Liver (tissue), 9 donors: ENCODE measurements around the gene RAB2B. TPM values are rescaled to one million over a fixed set of nuclear protein-coding genes. Genes with fewer than 3 reads are reported as not detected.

Experiments
- DNase-seq: peaks from one replicate; pipeline ENCODE4 v3.0.0-alpha.2; 2017; ENCODE audit warnings: low spot score
- H3K27ac ChIP-seq, 2 donors: one replicate each; pipeline ENCODE4 v1.7.0; 2013; ENCODE audit warnings: inconsistent platforms in 2 of 2, low read length in 2 of 2, control low read depth in 1 of 2, low read depth in 1 of 2, mild to moderate bottlenecking in 1 of 2
- H3K27me3 ChIP-seq, 4 donors: one replicate each; pipeline versions ENCODE4 v1.6.1 to v1.7.0; 2013; ENCODE audit warnings: low read length in 3 of 4, inconsistent platforms in 1 of 4, mild to moderate bottlenecking in 1 of 4, moderate library complexity in 1 of 4; ENCODE audit not compliant: control insufficient read depth in 4 of 4, insufficient read depth in 4 of 4
- H3K36me3 ChIP-seq, 4 donors: one replicate each; pipeline versions ENCODE4 v1.6.1 to v1.7.0; 2013; ENCODE audit warnings: low read length in 3 of 4, mild to moderate bottlenecking in 3 of 4, low read depth in 1 of 4, moderate library complexity in 1 of 4; ENCODE audit not compliant: control insufficient read depth in 4 of 4, insufficient read depth in 3 of 4
- H3K4me1 ChIP-seq, 4 donors: one replicate each; pipeline versions ENCODE4 v1.6.1 to v1.7.0; 2013; ENCODE audit warnings: low read length in 3 of 4, mild to moderate bottlenecking in 3 of 4, moderate library complexity in 1 of 4; ENCODE audit not compliant: control insufficient read depth in 4 of 4, insufficient read depth in 4 of 4
- H3K4me3 ChIP-seq, 3 donors: one replicate each; pipeline versions ENCODE4 v1.6.1 to v1.7.0; 2013; ENCODE audit warnings: low read length in 3 of 3, control low read depth in 1 of 3, low read depth in 1 of 3, mild to moderate bottlenecking in 1 of 3
- H3K9ac ChIP-seq, 2 donors: one replicate each; pipeline ENCODE4 v1.7.0; 2013; ENCODE audit warnings: low read length in 2 of 2, mild to moderate bottlenecking in 2 of 2, moderate library complexity in 2 of 2, control low read depth in 1 of 2, low read depth in 1 of 2
- H3K9me3 ChIP-seq, 4 donors: one replicate each; pipeline versions ENCODE4 v1.6.1 to v1.7.0; 2013; ENCODE audit warnings: low read length in 3 of 4; ENCODE audit not compliant: control insufficient read depth in 4 of 4
- ATF3 ChIP-seq: IDR thresholded peaks from 2 replicates; pipeline ENCODE4 v1.6.1; 2016; ENCODE audit warnings: antibody characterized with exemption
- EGR1 ChIP-seq, 2 donors: IDR thresholded peaks; 2 replicates each; pipeline ENCODE4 v1.6.1; 2016 to 2018; ENCODE audit warnings: antibody characterized with exemption in 2 of 2, low read depth in 2 of 2
- FOXA1 ChIP-seq: IDR thresholded peaks from 2 replicates; pipeline ENCODE4 v1.6.1; 2016; ENCODE audit warnings: antibody characterized with exemption
- FOXA2 ChIP-seq: IDR thresholded peaks from 2 replicates; pipeline ENCODE4 v1.6.1; 2016; ENCODE audit warnings: antibody characterized with exemption
- GABPA ChIP-seq, 2 donors: IDR thresholded peaks in 1 of 2; conservative IDR thresholded peaks in 1 of 2; 2 replicates each; pipeline ENCODE4 v1.6.1; 2016; ENCODE audit warnings: antibody characterized with exemption in 2 of 2, mild to moderate bottlenecking in 1 of 2, moderate library complexity in 1 of 2
- HNF4A ChIP-seq, 2 donors: conservative IDR thresholded peaks; 2 replicates each; pipeline ENCODE4 v1.6.1; 2016; ENCODE audit warnings: antibody characterized with exemption in 2 of 2, mild to moderate bottlenecking in 2 of 2
- HNF4G ChIP-seq: IDR thresholded peaks from 2 replicates; pipeline ENCODE4 v1.6.1; 2016; ENCODE audit warnings: antibody characterized with exemption
- MAX ChIP-seq: IDR thresholded peaks from 2 replicates; pipeline ENCODE4 v1.6.1; 2016; ENCODE audit warnings: antibody characterized with exemption
- NR2F2 ChIP-seq: IDR thresholded peaks from 2 replicates; pipeline ENCODE4 v1.6.1; 2016; ENCODE audit warnings: antibody characterized with exemption
- RAD21 ChIP-seq, 2 donors: IDR thresholded peaks; 2 replicates each; pipeline ENCODE4 v1.6.1; 2016; ENCODE audit warnings: antibody characterized with exemption in 2 of 2, mild to moderate bottlenecking in 2 of 2
- RXRA ChIP-seq, 2 donors: IDR thresholded peaks; 2 replicates each; pipeline ENCODE4 v1.6.1; 2017 to 2018; ENCODE audit warnings: antibody characterized with exemption in 2 of 2, mild to moderate bottlenecking in 1 of 2
- TAF1 ChIP-seq: conservative IDR thresholded peaks from 2 replicates; pipeline ENCODE4 v1.6.1; 2016; ENCODE audit warnings: antibody characterized with exemption, mild to moderate bottlenecking
- YY1 ChIP-seq: IDR thresholded peaks from 2 replicates; pipeline ENCODE4 v1.6.1; 2016; ENCODE audit warnings: antibody characterized with exemption, mild to moderate bottlenecking
- ZBTB33 ChIP-seq: IDR thresholded peaks from 2 replicates; pipeline ENCODE4 v1.6.1; 2016; ENCODE audit warnings: antibody characterized with exemption
- WGBS: extraction: QIAGEN DNeasy Blood & Tissue Kit; methylation state at CpG from one replicate; pipeline ENCODE4 v1.1.7; 2013; 5-methylcytosine and 5-hydroxymethylcytosine counted together
- polyA plus RNA-seq, 2 donors: library from polyadenylated mRNA; stranded (reverse) in 1 of 2; unstranded in 1 of 2; fragments of 200-250 nt in 1 of 2; fragments of >200 nt in 1 of 2; fragmentation: Nextera tagmentation in 1 of 2; extraction: Ambion mirVana in 1 of 2; gene quantifications; one replicate each; pipeline versions ENCODE4 v1.2.1 to v1.2.3, GENCODE V29; 2013 to 2015
- total RNA-seq, 2 donors: library from RNA; depleted of rRNA; stranded (reverse); fragments of >200 nt; gene quantifications; one replicate each; pipeline ENCODE4 v1.2.3, GENCODE V29; 2014
- TF ChIP-seq, protein P1 (sequence below): fragments of 150-350 bp; IDR thresholded peaks from 2 replicates; pipeline ENCODE4 v1.5.1; 2017; ENCODE audit warnings: improper control_type of control experiment, low read depth, low read length; ENCODE audit not compliant: missing input control
- TF ChIP-seq, protein P2 (sequence below): IDR thresholded peaks from 2 replicates; pipeline ENCODE4 v1.6.1; 2016; ENCODE audit warnings: antibody characterized with exemption, mild to moderate bottlenecking
- donor health status: healthy.
- donor health status: healthy.
- donor health status: healthy.
- donor health status: healthy.
- donor health status: healthy.

Gene RAB2B
- total and polyA plus RNA-seq, 4 donors, result 4.2 to 60.9 (median 10.4) TPM

DNA sequence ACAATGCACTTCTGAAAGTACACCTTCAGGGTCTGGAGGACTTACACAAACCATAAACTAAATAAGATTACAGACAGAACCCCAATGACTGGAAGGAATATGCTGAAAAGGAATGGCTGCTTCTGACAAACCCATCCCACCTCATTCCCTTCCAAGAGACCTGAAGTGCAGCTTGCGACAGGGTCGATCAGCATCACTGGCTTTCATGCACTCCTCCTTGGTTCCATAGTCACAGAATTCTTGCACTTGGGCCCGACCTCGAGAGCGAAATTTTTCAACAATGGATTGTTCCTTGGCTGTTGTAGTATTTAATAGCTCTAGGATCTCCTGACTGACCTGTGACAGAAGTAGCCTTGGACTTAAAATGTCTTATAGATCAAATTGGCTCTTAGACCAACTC lies 24.8 kb upstream of the RAB2B start:
- H3K27ac ChIP-seq, result no peak overlapping the region
- TF ChIP-seq YY1, result no peak
- no peak for TF ChIP-seq FOXA1
- TF ChIP-seq MAX, result no peak
- no peak for TF ChIP-seq RXRA (IDR thresholded peaks at IDR 0.05)
- TF ChIP-seq ZBTB33, result no peak
- no peak for TF ChIP-seq HNF4G
- no peak for TF ChIP-seq NR2F2
- no peak for TF ChIP-seq TAF1
- TF ChIP-seq ATF3, result no peak
- no peaks in the 10 kb centered on the region for H3K9me3 ChIP-seq
- H3K9ac ChIP-seq, result no peak overlapping the region
- H3K27me3 ChIP-seq, result no peaks in the 10 kb centered on the region
- DNase-seq, result no peak
- no peaks in the 10 kb centered on the region for H3K4me1 ChIP-seq
- H3K4me3 ChIP-seq, result no peak overlapping the region
- H3K36me3 ChIP-seq, result peaks cover 3 to 63% (median 41%) of the 10 kb centered on the region in 4 donors
- 96% methylated on average over 5 of the region's 5 CpGs for WGBS

GRCh38 chr14:21498540-21499526 lies 22.1 kb upstream of the RAB2B start:
- TF ChIP-seq, protein P1, sequence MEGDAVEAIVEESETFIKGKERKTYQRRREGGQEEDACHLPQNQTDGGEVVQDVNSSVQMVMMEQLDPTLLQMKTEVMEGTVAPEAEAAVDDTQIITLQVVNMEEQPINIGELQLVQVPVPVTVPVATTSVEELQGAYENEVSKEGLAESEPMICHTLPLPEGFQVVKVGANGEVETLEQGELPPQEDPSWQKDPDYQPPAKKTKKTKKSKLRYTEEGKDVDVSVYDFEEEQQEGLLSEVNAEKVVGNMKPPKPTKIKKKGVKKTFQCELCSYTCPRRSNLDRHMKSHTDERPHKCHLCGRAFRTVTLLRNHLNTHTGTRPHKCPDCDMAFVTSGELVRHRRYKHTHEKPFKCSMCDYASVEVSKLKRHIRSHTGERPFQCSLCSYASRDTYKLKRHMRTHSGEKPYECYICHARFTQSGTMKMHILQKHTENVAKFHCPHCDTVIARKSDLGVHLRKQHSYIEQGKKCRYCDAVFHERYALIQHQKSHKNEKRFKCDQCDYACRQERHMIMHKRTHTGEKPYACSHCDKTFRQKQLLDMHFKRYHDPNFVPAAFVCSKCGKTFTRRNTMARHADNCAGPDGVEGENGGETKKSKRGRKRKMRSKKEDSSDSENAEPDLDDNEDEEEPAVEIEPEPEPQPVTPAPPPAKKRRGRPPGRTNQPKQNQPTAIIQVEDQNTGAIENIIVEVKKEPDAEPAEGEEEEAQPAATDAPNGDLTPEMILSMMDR, result peak; percentile 39
- TF ChIP-seq RAD21 (IDR thresholded peaks at IDR 0.05) (peak; percentile 64 to 80), YY1 (no peak)
- no peak overlapping the region for H3K9ac ChIP-seq
- no peak overlapping the region for H3K4me3 ChIP-seq
- peaks cover 6 to 82% (median 58%) of the 10 kb centered on the region in 4 donors for H3K36me3 ChIP-seq
- 69% methylated on average over 5 of the region's 5 CpGs for WGBS
- no peaks in the 10 kb centered on the region for H3K4me1 ChIP-seq
- no peak overlapping the region for H3K27ac ChIP-seq
- H3K27me3 ChIP-seq, result no peaks in the 10 kb centered on the region
- DNase-seq, result no peak
- H3K9me3 ChIP-seq, result no peaks in the 10 kb centered on the region

GRCh38 chr14:21496453-21496852 lies 19.7 kb upstream of the RAB2B start:
- WGBS, result 92% methylated on average over 2 of the region's 2 CpGs
- no peak for DNase-seq
- no peak overlapping the region for H3K4me3 ChIP-seq
- H3K9ac ChIP-seq, result no peak overlapping the region
- H3K36me3 ChIP-seq, result peaks cover 7 to 79% (median 59%) of the 10 kb centered on the region in 4 donors
- H3K4me1 ChIP-seq, result no peaks in the 10 kb centered on the region
- no peak overlapping the region for H3K27ac ChIP-seq
- no peaks in the 10 kb centered on the region for H3K27me3 ChIP-seq
- H3K9me3 ChIP-seq, result no peaks in the 10 kb centered on the region
- TF ChIP-seq HNF4A (conservative IDR thresholded peaks at IDR 0.05) (no peak), EGR1 (IDR thresholded peaks at IDR 0.05; ENCODE audit: low read depth in 2 of 2) (no peak), TAF1 (no peak), FOXA2 (no peak), HNF4G (no peak), ZBTB33 (no peak), FOXA1 (no peak), GABPA (IDR thresholded peaks at IDR 0.05 in 1 of 2, conservative IDR thresholded peaks at IDR 0.05 in 1 of 2) (no peak), NR2F2 (no peak), MAX (no peak)
- TF ChIP-seq, protein P2, sequence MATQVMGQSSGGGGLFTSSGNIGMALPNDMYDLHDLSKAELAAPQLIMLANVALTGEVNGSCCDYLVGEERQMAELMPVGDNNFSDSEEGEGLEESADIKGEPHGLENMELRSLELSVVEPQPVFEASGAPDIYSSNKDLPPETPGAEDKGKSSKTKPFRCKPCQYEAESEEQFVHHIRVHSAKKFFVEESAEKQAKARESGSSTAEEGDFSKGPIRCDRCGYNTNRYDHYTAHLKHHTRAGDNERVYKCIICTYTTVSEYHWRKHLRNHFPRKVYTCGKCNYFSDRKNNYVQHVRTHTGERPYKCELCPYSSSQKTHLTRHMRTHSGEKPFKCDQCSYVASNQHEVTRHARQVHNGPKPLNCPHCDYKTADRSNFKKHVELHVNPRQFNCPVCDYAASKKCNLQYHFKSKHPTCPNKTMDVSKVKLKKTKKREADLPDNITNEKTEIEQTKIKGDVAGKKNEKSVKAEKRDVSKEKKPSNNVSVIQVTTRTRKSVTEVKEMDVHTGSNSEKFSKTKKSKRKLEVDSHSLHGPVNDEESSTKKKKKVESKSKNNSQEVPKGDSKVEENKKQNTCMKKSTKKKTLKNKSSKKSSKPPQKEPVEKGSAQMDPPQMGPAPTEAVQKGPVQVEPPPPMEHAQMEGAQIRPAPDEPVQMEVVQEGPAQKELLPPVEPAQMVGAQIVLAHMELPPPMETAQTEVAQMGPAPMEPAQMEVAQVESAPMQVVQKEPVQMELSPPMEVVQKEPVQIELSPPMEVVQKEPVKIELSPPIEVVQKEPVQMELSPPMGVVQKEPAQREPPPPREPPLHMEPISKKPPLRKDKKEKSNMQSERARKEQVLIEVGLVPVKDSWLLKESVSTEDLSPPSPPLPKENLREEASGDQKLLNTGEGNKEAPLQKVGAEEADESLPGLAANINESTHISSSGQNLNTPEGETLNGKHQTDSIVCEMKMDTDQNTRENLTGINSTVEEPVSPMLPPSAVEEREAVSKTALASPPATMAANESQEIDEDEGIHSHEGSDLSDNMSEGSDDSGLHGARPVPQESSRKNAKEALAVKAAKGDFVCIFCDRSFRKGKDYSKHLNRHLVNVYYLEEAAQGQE, result no peak
